MM.1S (cell line): ENCODE results near the gene TNRC6A.

Experiments used
- EZH2 ChIP-seq: fragments of 300-600 bp; sonication (generic); optimal IDR thresholded peaks from 2 replicates; pipeline ENCODE3; 2017; ENCODE audit warnings: low read depth, mild to moderate bottlenecking, antibody characterized with exemption, low read length, mixed read lengths
- TF ChIP-seq, protein P1 (sequence below): fragments of 300-600 bp; sonication (generic); IDR thresholded peaks from 2 replicates; pipeline ENCODE4 v1.5.1; 2016; ENCODE audit warnings: antibody characterized with exemption, low read length, mixed read lengths

DNA sequence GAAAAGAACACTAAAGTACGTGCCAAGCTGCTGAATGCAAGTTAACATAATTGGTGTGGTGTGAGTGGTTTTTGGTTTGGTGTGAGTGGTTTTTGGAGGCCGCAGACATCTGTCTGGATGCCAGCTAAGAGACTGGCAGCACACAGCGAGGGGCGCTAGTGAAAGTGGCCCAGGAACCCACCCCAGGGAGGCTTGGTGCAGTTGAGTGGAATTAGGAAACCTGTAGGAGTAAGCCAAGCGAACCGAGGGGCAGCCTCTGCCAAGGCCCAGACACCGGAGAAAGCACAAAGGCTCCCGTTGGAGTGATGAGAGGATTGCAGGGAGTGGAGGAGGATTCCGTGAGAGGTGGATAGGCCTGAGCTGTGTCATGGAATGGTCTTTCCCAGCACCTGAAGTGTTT is 91.7 kb downstream of the TNRC6A start:
- TF ChIP-seq EZH2, result no peak
- TF ChIP-seq, protein P1, sequence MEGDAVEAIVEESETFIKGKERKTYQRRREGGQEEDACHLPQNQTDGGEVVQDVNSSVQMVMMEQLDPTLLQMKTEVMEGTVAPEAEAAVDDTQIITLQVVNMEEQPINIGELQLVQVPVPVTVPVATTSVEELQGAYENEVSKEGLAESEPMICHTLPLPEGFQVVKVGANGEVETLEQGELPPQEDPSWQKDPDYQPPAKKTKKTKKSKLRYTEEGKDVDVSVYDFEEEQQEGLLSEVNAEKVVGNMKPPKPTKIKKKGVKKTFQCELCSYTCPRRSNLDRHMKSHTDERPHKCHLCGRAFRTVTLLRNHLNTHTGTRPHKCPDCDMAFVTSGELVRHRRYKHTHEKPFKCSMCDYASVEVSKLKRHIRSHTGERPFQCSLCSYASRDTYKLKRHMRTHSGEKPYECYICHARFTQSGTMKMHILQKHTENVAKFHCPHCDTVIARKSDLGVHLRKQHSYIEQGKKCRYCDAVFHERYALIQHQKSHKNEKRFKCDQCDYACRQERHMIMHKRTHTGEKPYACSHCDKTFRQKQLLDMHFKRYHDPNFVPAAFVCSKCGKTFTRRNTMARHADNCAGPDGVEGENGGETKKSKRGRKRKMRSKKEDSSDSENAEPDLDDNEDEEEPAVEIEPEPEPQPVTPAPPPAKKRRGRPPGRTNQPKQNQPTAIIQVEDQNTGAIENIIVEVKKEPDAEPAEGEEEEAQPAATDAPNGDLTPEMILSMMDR, result no peak
